Hypothalamus (tissue), 51 donors: Measurements from ENCODE around the gene SERINC2.

Experiments
- DNase-seq, 51 donors: peaks; one replicate each; lab custom pipeline; 2025; lab: John Stamatoyannopoulos, UW

SERINC2 gene

DNA sequence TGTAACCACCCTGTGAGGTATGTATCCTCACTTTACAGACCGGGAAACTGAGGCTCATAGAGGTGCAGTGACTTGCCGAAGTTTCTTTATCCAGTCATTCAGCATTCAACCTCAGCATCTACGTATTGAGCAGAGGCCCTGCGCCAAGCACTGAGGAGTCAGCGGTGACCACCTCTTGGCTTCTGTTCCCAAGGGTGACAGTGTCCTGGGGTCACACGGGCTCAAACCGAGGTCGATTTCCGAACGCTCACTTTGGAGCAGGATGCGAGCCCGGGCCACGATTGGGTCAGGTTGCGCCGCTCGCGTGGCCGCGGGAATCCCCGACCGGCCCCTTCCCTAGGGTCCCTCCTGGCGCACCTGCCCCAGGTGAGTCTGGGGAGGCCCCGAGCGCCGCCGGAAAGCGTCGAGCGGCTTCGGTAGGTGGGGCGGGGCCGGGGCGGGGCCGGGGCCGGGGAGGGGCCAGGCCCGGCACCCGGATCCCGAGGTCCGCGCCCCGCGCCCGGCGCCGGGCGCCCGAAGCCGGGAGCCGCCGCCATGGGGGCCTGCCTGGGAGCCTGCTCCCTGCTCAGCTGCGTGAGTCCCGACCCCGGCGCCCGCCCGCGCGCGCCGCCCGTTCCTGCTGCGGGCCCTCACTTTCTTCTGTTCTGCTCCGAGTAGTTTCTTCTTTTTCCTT, at the start of gene SERINC2:
Gene SERINC2, plus strand, starts transcription at position 482 of the 673 bp plus-strand sequence. Its CDS starts 53 bp downstream, at position 535.
- DNase-seq = peak in 1 of 51 donors; percentile 9

DNA sequence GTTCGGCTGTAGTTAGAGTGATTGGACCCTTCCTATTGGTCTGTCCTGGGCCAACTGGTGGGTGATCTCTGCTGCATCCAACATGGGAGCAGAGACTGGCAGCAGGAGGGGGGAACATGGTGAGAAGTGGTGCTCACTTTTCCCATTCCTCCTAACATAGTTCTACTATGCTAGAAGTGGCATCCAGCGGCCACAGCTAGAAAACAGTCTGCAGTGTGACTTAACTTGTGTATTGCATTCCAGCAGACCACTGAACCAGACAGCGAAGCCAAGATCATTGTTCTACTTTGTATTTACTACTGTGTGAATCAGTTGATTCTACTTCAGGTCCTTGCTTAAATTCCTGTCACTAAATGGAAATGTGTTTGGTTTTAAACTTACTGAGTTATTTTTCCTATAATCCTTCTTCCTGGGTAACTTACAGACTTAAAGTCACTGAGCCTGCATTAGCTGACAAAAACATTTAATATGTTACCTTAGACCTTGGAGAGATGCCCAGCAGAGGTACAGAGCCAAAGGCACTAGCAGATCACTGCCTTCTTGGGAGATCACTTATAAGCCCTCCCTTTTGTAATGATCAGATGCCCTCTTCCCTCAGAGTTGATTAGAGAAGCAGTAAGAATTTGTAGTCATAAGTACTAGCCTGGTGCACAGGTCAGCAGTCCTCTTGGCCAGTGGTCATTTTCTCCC, 48.3 kb upstream of the SERINC2 start:
- DNase-seq = no peak

DNA sequence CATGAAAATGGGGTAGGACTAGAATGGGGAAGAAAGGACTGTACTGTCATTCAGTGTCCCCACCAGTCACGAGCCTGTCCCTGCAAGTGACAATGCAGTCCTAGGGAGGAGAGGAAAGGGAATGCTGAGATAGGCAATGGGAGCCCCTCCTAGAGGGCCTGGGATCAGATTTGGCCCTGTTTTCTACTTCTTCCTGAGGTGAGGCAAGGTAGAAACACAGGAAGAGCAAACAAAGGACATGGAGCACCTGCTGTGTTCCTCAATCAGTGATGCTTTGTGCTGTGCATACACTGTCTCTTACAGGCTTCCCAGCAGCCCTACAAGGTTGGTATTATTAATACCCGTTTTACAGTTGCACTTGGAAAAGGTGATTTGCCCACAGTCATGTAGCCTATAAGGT, 46.2 kb upstream of the SERINC2 start:
- no peak for DNase-seq

DNA sequence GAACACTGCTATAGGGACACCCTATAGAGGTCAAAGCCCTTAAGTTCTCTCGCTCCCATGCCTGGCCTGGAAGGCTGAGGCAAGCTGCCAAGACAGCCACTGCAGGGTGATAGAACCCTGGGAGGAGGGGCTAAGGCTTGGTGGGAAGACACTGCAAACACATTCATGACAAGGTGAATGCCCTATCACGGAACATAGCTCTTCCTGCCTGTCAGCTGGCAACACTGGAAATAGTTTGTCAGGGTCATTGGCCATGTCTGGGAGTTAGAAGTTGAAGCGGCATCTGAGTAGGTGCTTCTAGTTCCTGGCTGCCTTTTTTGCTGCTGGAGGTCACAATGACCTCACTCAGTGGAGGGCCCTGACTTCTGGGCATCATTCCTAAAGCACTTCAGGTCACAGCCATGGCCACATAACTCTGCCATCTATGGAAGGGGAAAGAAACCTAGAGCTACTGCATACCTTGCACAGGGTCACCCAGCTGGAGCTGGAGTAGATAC, 44.4 kb upstream of the SERINC2 start:
- DNase-seq = no peak

DNA sequence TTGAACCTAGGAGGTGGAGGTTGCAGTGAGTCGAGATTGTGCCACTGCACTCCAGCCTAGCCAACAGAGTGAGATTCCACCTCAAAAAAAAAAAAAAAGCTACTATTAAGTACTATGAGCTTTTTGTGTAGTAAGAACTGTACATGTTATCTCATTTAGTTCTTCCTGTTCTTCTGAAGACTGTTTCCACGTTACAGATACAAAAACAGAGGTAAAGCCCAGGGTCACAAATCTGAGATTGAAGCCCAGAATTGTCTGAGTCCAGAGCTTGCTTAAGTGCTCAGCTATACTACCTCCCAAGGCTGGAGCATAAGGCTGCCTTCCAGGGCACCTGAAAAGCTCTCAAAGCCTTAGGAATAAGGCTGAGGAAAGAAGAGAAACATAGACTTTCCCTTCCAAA, 43.0 kb upstream of the SERINC2 start:
- DNase-seq = no peak

DNA sequence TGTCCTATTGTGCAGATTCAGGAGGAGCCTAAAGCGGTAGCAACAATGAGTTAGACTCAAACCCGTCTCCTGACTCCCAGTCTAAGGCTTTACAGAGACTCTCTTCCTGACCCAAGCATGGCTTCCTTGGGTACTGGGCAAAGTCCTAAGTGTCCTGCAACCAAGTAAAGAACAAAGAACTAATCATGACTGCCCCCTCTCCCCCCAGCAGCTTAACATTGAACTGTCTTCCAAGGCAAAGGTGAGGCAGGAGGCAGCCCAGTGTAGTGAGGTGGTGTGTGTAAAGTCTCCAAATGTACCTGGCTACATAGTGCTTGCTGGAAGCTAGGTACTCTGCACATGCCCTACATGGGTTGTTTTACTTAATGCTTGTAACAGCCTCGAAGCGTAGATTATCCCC, 42.4 kb upstream of the SERINC2 start:
- no peak for DNase-seq

DNA sequence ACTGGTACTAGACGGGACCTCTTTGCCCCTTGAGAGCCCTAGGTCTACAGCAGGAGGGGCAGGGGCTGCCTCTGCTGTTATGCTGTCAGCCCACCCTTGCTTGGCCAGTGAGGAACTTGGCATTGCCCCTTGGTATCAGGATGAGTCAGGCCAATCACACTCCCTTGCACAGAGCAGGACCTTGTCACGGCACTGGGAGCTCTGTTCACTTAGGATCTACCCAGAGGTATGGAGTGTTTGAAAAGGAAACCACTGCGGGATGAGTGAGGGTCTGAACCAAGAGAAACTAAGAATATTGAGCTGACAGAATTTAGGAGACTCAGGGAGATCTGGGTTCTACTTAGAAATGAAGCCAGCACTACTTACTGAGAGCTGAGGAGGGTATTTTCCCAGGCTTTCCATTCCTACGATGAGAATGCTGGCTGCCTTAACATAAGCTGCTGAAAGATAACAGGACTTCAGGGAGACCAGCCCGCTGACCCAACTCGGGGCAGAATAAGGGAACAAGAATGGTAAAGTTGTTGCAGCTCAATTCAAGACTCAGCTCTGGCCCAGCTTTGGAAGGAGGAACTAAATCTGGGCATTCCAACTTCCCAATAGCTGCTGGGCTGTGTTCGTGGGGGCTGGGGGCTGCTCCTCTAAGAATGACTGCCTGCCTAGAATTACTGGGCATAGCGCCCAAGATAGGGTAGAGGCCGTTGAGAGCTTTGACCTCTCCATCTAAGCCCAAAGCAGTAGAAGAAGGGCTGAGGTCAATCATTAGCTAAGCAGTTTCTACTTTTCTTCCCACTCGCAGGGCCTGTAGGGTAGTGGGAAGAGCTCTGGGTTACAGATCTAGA, 41.7 kb upstream of the SERINC2 start:
- peak in 2 of 51 donors; percentile 13 to 17 for DNase-seq

DNA sequence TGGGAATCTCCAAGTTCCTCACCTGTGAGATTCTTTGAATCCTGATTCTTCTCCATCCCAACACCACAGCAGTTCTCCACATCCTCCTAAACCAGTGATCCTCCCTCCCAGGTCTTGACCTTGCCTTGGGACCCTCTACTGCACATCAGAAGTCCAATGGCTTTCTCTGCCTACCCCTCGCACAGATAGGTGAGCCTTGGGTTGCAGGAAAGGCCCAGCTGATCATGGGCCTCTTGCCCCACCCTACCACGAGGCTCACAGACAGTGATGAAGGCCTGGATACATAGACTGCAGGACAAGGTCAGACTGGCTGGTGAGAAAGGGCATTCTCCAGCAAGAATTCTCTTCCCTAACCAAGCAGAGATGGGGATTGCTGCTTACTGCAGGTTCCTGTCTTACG, 41.0 kb upstream of the SERINC2 start:
- DNase-seq = peak in 3 of 51 donors; percentile 21 to 52 (median 51)

DNA sequence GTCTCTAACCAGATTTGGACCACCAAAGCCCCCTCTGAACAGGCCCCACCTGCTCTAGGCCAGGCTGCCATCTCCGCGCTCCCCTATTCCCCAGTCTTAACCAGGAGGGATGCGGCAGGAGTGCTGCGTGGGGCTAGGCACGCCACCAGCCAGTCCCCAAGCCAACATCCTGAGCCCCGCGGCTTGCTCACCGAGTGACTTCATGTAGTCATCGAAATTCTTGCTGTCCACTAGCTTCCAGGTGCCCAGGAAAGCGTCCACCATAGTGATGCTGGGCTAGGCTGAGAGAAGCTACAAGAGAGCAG, 40.3 kb upstream of the SERINC2 start:
- DNase-seq = peak in 2 of 51 donors; percentile 54 to 63

DNA sequence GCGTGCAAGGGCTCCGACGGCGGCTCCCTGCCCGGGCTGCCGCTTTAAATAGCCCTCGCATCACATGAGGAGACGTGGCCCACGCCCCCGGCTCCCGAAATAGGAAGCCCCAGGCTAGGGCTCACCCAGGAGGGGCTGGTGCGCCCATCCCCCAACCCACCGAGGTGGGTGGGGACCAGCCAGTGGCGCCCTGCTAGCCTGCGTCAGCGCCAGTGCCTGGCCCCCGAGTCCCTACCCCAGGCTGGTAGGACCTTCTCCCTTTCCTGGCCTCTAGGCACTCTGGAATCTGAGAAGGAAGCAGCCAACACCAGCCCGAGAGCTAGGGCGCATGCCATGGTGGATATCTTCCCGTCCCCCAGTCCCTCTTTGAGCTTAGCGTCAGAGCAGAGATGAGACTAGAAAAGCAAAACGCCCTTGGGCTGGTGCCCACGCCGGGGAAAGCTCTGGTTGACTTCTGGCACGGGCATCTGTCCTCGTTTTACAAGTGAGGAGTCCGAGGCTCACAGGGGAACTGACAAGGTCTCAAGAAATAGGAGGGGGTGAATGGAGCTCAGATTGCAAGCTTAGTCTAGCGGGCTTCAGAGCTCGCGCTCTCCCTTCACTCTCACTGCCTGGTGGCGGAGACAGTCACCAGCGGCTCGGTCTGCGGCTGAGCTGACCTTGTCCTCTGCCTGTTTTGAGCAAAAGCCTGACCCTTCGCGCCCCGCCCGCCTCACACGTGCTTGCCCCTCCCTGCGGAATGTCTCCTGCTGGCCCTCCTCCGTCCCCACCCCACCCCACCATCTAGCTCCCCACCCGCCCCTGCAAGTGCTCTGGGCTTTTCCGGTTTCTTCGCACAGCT, 39.7 kb upstream of the SERINC2 start, which contains the start of gene FABP3:
Gene FABP3, minus strand, starts transcription at position 21 of the 841 bp plus-strand sequence. CDS start 62 bp downstream, outside the sequence.
- DNase-seq = peak in 48 of 51 donors; percentile 34 to 88 (median 66)

DNA sequence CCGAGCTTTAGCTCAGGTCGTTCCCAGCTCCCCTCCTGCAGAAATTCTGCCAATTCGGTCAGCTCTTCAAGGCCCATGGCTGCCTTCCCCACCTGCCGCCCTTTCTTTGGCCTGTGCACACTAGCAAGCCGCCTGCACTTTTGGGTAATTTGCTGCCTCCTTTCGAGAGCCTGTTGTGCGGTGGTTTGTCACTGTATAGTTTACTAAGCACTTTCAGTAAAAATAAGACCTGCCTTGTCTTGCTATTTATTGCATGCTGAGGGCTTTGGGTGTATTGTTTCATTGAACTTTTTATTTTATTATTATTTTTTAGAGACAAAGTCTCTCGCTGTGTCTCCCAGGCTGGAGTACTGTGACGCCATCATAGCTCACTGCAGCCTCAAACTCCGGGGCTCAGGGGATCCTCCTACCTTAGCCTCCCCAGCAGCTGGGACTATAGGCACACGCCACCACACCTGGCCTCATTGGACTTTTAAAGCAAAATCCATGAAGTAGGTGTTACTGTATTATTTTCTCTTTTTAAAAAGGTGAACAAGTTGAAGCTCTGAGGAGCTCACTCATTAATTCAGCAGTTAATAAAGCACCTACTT, 39.0 kb upstream of the SERINC2 start:
- peak in 1 of 51 donors; percentile 82 for DNase-seq

DNA sequence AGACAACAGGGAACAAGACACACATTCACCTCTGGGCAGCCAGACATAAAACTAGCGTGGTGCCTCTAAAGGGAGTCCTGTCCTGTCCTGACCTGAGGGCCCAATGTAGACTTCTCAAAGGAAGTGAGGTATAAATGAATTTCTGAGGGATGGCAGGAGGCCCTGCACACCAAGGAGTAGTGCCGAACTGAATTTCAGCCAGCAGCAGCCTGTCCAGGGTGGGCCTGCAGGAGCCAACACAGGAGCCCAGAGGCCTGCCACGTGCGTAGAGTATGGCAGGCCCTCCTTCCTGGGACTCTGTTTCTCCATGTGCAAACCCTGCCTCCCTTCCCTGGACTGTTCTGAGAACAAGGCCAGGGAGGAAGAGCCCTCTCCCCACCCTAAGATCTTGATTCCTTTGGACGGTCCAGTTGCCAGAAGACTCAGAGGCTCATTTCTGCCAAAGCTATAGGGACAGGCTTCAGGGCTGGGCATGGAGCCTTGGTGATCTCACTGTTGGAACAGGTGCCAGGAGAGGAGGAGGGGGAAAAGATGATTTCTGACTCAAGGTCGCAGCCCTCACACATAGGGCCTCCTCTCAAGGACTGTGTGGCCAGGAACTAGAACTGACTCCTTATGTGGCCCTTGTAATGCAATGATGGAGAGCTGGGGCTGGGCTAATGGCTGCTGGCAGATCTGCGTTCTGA, 38.4 kb upstream of the SERINC2 start:
- peak in 3 of 51 donors; percentile 20 to 29 (median 27) for DNase-seq

DNA sequence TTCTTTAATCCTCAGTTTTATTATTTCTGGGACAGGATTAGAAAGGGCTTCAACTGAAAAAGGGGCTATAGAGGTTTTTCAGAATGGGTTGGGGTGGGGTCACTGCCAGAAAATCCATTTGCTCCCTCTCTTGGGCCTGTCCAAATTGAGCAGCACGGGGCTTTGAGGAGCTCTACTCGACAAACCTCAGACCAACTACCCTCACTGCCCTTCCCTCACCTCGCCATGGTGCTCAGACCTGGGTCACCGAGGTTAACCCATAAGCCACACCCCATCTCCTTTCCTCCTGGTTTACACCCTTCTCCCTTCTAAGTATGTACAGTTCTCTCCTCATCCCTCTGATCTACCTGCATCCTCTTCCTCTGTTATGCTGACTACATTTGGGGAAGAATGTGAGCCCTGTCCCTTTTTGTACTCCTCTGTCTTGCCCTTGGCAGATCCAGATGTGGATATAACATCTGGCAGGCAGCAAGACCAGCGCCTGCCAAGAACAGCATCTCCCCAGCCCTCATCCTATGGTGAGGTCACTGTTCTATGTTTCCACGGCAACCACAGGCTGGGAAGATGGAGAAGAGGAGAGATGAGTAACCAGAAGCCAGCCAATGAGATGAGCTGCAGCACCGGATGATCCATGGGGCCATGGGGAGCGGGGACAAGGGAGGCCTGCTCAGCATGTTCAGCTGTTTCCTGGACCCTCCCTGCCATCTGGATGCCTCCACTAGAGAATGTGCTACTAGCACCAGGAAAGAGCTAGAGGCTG, 36.5 kb upstream of the SERINC2 start:
- DNase-seq = peak in 46 of 51 donors; percentile 16 to 92 (median 74)

DNA sequence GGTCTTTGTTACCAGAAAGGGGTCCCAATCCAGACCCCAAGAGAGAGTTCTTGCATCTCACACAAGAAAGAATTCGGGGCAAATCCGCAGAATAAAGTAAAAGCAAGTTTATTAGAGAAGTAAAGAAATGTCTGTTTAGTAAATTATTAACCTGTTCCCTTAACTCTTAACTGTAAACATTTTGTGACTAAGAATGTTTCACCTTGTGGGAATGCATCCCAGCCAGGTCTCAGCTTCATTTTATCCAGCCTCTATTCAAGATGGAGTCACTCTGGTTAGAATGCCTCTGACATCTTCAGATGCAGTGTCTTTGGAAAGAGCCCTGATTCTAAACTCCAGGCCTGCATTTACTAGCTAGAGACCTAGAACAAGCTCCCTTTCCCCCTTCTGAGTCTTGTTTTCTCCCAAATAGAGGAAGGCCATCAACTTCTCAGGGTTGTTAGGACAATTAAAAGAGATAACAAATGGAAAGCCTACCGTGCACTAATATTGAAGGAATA, 35.6 kb upstream of the SERINC2 start:
- no peak for DNase-seq

DNA sequence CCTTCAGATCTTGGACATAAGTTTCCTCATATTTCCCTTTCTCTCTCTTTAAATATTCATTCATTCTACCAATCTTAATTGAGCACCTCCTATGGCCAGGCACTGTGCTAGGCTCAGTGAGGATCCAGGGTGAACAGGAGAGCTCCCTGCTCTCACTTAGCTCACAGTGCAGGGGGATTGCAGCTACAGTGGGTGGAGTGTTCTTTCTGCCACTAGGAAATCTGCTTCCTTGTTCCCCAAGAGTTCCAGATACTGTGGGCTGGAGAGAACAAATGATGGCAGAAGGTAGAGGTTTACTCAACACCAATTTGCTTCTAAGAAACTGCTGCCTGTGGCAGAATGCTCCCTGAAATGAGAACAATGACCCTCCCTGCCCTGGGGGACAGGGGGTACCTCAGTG, 35.0 kb upstream of the SERINC2 start:
- no peak for DNase-seq

DNA sequence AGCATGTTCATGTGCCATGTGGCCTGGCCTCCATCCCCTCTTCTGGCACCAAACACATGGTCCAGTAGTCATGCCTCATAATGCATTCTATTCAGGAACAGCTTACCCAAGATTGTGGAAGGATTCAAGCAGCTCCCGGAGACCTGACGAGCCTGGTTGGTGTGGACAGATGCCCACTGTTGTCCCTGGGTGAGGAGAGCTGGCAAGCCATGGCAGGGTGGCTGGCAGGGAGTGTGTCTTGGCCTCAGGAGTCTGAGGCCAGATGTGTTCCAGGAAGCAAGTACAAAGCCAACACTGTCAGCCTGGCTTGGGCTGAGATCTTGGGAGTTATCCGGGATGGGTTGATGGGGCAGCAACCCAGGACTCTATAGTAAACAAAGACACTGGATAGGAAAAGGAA, 32.8 kb upstream of the SERINC2 start:
- peak in 29 of 51 donors; percentile 14 to 73 (median 48) for DNase-seq

DNA sequence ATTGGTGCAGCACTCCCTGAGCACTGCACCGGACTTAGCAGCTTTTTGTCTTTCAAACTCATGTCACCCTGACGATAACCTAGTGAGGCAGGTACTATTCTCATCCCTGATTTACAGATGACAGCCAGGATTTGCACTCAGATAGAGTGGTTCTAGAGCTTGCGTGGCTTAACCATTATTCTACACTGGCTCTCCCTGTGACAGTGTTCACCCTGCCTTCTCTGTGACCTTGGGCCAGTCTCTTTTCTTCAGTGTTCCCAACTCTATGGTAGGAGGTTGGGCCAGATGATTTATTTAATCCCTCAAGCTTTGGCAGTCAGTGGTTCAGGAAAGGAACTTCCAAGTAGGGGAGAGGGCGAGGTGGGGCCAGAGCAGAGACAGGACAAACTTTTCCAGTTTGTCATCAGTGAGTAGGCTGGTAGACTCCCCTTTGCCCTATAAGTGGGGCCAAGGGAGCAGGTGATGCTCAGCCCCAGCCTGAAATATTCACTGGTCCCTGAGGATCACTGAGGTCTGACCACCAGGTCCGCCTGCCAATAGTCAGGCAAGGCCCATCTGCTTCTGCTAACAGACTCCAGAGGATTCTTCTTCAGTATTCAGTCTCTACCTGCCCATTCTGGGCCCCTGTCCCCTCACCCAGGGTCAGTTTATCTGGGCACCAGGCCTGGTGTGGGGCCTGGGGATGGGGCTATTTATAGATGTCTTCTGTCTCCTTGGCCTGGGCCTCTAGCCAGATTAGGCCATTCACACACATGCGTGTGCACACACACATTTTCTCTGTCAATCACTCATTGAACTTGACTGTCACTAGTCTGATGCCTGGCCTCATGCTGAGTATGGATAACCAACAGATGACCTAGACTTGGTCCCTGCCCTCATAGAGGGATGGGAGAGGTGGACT, 31.4 kb upstream of the SERINC2 start:
- peak in 8 of 51 donors; percentile 13 to 34 (median 22) for DNase-seq
